NCI-H446 treated with DMSO at 0.1 percent for 48 hours (cell line): ENCODE data around the gene CLDND1.
"Not testable (repeated sequence)": the region's sequence is repeated elsewhere in the genome, so short reads cannot be mapped to it uniquely, and the experiment has no call there.

Experiments used
- DNase-seq: peaks from one replicate; lab custom pipeline; 2025; lab: John Stamatoyannopoulos, UW

CLDND1 gene

GRCh38 chr3:98522544-98523281, at the start of gene CLDND1:
CLDND1 (minus strand) TSS chr3:98522902; CDS start chr3:98521424, 1,478 bp downstream.
- peak; percentile 92 for DNase-seq

- no peak for DNase-seq
Observed at GRCh38 chr3:98568402-98568801, 45.7 kb upstream of the CLDND1 start.

GRCh38 chr3:98567666-98568270, 45.1 kb upstream of the CLDND1 start:
- DNase-seq, result no peak

- no peak for DNase-seq
Observed at GRCh38 chr3:98565843-98566242, 43.1 kb upstream of the CLDND1 start.

- DNase-seq, result no peak
Observed at GRCh38 chr3:98565237-98565643, 42.5 kb upstream of the CLDND1 start.

- DNase-seq, result no peak
Observed at GRCh38 chr3:98564282-98565005, 41.7 kb upstream of the CLDND1 start.

- DNase-seq, result no peak
Observed at GRCh38 chr3:98563661-98564281, 41.1 kb upstream of the CLDND1 start.

- no peak for DNase-seq
Observed at GRCh38 chr3:98561727-98562521, 39.2 kb upstream of the CLDND1 start.

- DNase-seq, result no peak
Observed at GRCh38 chr3:98560911-98561310, 38.2 kb upstream of the CLDND1 start.

GRCh38 chr3:98559769-98560168, 37.1 kb upstream of the CLDND1 start:
- not testable (repeated sequence) for DNase-seq

- DNase-seq, result no peak
Observed at GRCh38 chr3:98558100-98558827, 35.6 kb upstream of the CLDND1 start.

GRCh38 chr3:98557324-98558010, 34.8 kb upstream of the CLDND1 start:
- DNase-seq, result no peak

- no peak for DNase-seq
Observed at GRCh38 chr3:98556164-98557130, 33.7 kb upstream of the CLDND1 start.

- no peak for DNase-seq
Observed at GRCh38 chr3:98555025-98555379, 32.3 kb upstream of the CLDND1 start.

- no peak for DNase-seq
Observed at GRCh38 chr3:98554580-98554979, 31.9 kb upstream of the CLDND1 start.

GRCh38 chr3:98553753-98554152, 31.1 kb upstream of the CLDND1 start:
- DNase-seq, result no peak

- DNase-seq, result no peak
Observed at GRCh38 chr3:98553021-98553563, 30.4 kb upstream of the CLDND1 start.

GRCh38 chr3:98552232-98553020, 29.7 kb upstream of the CLDND1 start:
- no peak for DNase-seq
